ENCODE measurements around the gene NPY2R. TPM values are rescaled to one million over a fixed set of nuclear protein-coding genes. Genes with fewer than 3 reads are reported as not detected.

Gene NPY2R
- 5.3 TPM for total RNA-seq

DNA sequence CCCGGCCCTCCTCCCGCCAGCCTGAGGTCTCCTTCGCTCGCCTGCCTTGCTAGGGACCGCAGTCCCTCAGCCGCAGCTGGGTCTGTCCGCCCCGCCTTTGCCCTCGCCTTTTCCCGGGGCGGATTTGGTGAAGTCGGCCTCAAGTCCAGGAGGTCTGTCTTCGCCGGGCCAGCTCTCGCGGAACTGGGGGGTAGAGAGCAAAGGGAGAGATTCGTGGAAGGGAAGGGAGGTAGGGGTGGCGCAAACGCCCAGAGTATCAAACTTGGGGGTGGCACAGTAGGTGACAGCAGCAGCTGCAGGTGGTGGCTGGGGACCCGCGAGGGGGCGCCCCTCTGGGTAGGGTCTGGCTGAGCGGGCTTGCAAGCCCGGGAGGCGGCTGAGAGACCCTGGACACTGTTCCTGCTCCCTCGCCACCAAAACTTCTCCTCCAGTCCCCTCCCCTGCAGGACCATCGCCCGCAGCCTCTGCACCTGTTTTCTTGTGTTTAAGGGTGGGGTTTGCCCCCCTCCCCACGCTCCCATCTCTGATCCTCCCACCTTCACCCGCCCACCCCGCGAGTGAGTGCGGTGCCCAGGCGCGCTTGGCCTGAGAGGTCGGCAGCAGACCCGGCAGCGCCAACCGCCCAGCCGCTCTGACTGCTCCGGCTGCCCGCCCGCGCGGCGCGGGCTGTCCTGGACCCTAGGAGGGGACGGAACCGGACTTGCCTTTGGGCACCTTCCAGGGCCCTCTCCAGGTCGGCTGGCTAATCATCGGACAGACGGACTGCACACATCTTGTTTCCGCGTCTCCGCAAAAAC is at the start of gene NPY2R:
TSS of gene NPY2R (plus strand) at position 379 of the 797 bp plus-strand sequence. CDS start 5,304 bp downstream, outside the sequence.

Other genes starting within 250 kb of the NPY2R start
- 94.1 TPM for gene MAP9, start 168.3 kb downstream of the NPY2R start, total RNA-seq

All from diencephalon (tissue), 1 donor.